ENCODE data around the gene SAP30BP.

SAP30BP gene

GRCh38 chr17:75642784-75643642 lies 24.1 kb upstream of the SAP30BP start:
- TF ChIP-seq CTCF (conservative IDR thresholded peaks at IDR 0.05; ENCODE audit: low read length): no peak
- no peak overlapping the region for H3K4me3 ChIP-seq (ENCODE audit: low read length)
- DNase-seq (ENCODE audit: low read depth): no peak

GRCh38 chr17:75643643-75644017 lies 23.5 kb upstream of the SAP30BP start:
- H3K4me3 ChIP-seq (ENCODE audit: low read length): no peak overlapping the region

GRCh38 chr17:75645501-75645888 lies 21.6 kb upstream of the SAP30BP start:
- H3K4me3 ChIP-seq (ENCODE audit: low read length): no peak overlapping the region
- DNase-seq (ENCODE audit: low read depth): no peak
- no peak for TF ChIP-seq CTCF (conservative IDR thresholded peaks at IDR 0.05; ENCODE audit: low read length)

More at GRCh38 chr17:75643643-75644017, 23.5 kb upstream of the SAP30BP start:
- no peak for DNase-seq (ENCODE audit: low read depth)
- no peak for TF ChIP-seq CTCF (conservative IDR thresholded peaks at IDR 0.05; ENCODE audit: low read length)

GRCh38 chr17:75645889-75646637 lies 21.1 kb upstream of the SAP30BP start:
- no peak for DNase-seq (ENCODE audit: low read depth)
- H3K4me3 ChIP-seq (ENCODE audit: low read length): no peak overlapping the region
- no peak for TF ChIP-seq CTCF (conservative IDR thresholded peaks at IDR 0.05; ENCODE audit: low read length)

- no peak for TF ChIP-seq CTCF (conservative IDR thresholded peaks at IDR 0.05; ENCODE audit: low read length)
- H3K4me3 ChIP-seq (ENCODE audit: low read length): no peak overlapping the region
- no peak for DNase-seq (ENCODE audit: low read depth)
These were observed 20.5 kb upstream of the SAP30BP start for GRCh38 chr17:75646638-75646992.

- H3K4me3 ChIP-seq (ENCODE audit: low read length): no peak overlapping the region
- no peak for TF ChIP-seq CTCF (conservative IDR thresholded peaks at IDR 0.05; ENCODE audit: low read length)
- DNase-seq (ENCODE audit: low read depth): no peak
These were observed 20.1 kb upstream of the SAP30BP start for GRCh38 chr17:75647061-75647460.

GRCh38 chr17:75647921-75648320 lies 19.2 kb upstream of the SAP30BP start:
- no peak for TF ChIP-seq CTCF (conservative IDR thresholded peaks at IDR 0.05; ENCODE audit: low read length)
- no peak for DNase-seq (ENCODE audit: low read depth)
- H3K4me3 ChIP-seq (ENCODE audit: low read length): no peak overlapping the region

All from AG10803 (cell line).